GM23248 (cell line): Measurements from ENCODE around the gene RTN4RL1.

Experiments used
- EZH2 ChIP-seq: fragments of 200-600 bp; sonication (generic); IDR thresholded peaks from 2 replicates; pipeline ENCODE4 v1.6.1; 2018; ENCODE audit warnings: antibody characterized with exemption, mild to moderate bottlenecking; ENCODE audit not compliant: insufficient read depth, poor library complexity, severe bottlenecking
- EZH2phosphoT487 ChIP-seq: fragments of 200-600 bp; sonication (generic); IDR thresholded peaks from 2 replicates; pipeline ENCODE4 v1.6.1; 2018; ENCODE audit warnings: antibody characterized with exemption, moderate library complexity, mild to moderate bottlenecking, low read depth; ENCODE audit not compliant: insufficient read depth

- no peak for TF ChIP-seq EZH2phosphoT487
- no peak for TF ChIP-seq EZH2
Observed at GRCh38 chr17:2028737-2029136, 3.6 kb upstream of the RTN4RL1 start.
